OCI-LY1 (cell line): ENCODE measurements around the gene RAD54L.

ENCODE experiments used
- CTCF ChIP-seq: fragments of 200-600 bp; sonication (generic), shearing (Covaris generic); IDR thresholded peaks from 2 replicates; pipeline ENCODE4 v1.5.1; 2017; ENCODE audit warnings: mild to moderate bottlenecking, antibody characterized with exemption, low read length, moderate library complexity, mixed read lengths
- EZH2 ChIP-seq: fragments of 200-600 bp; sonication (generic), shearing (Covaris generic); IDR thresholded peaks from 2 replicates; pipeline ENCODE4 v1.8.0; 2017; ENCODE audit warnings: borderline replicate concordance, mixed run types, mild to moderate bottlenecking, antibody characterized with exemption, low read length, moderate library complexity, mixed read lengths

- TF ChIP-seq CTCF (no peak), EZH2 (no peak)
Observed at GRCh38 chr1:46274225-46275029, 26.9 kb downstream of the RAD54L start.
